SK-N-SH (cell line): ENCODE results near the gene CHD1. TPM values are rescaled to one million over a fixed set of nuclear protein-coding genes. Genes with fewer than 3 reads are reported as not detected.

Source experiments
- CTCF ChIA-PET: fragments of 300-600, 350-600 bp; formaldehyde crosslinking; extraction: SDS; loops from one replicate; lab custom pipeline; 2021; lab: Yijun Ruan, JAX
- POLR2A ChIA-PET: fragments of 350-600 bp; sonication (Branson Sonifier 250); formaldehyde crosslinking; extraction: SDS; loops from one replicate; lab custom pipeline; 2020; ENCODE audit warnings: antibody characterized with exemption, inconsistent platforms; lab: Yijun Ruan, JAX
- DNase-seq: peaks from one replicate; pipeline ENCODE4 v3.0.0; 2012
- H2AFZ ChIP-seq: fragments of 200-600 bp; sonication (generic); 2 replicates; pipeline ENCODE4 v1.8.1; 2016; ENCODE audit warnings: antibody characterized with exemption, mild to moderate bottlenecking, low read depth
- H3F3A ChIP-seq: fragments of 200-600 bp; sonication (generic); replicated peaks from 2 replicates; pipeline ENCODE3; 2016; ENCODE audit warnings: antibody characterized with exemption, mild to moderate bottlenecking; ENCODE audit not compliant: insufficient read depth
- H3K27ac ChIP-seq, 2 experiments: fragments of 200-500 bp in 1 of 2; fragments of 200-600 bp in 1 of 2; sonication (Bioruptor generic) in 1 of 2; sonication (generic), shearing (Covaris generic) in 1 of 2; 2 replicates each; pipeline versions ENCODE4 v1.5.1 to v1.6.1; 2014 to 2016; ENCODE audit warnings: low read depth in 2 of 2, inconsistent platforms in 1 of 2, low read length in 1 of 2, mild to moderate bottlenecking in 1 of 2, mixed read lengths in 1 of 2
- H3K27me3 ChIP-seq: fragments of 200-600 bp; sonication (generic), shearing (Covaris generic); 2 replicates; pipeline ENCODE4 v1.6.1; 2016; ENCODE audit warnings: mixed run types; ENCODE audit not compliant: insufficient read depth
- H3K36me3 ChIP-seq, 2 experiments: fragments of 200-500 bp in 1 of 2; fragments of 200-600 bp in 1 of 2; sonication (Bioruptor generic) in 1 of 2; sonication (generic) in 1 of 2; replicated peaks in 1 of 2; 2 replicates each; pipeline versions ENCODE3 to v1.5.1; 2014 to 2016; ENCODE audit warnings: low read length in 1 of 2, mild to moderate bottlenecking in 1 of 2; ENCODE audit not compliant: insufficient read depth in 2 of 2, control insufficient read depth in 1 of 2
- H3K4me1 ChIP-seq, 2 experiments: fragments of 200-500 bp in 1 of 2; fragments of 200-600 bp in 1 of 2; sonication (Bioruptor generic) in 1 of 2; sonication (generic), shearing (Covaris generic) in 1 of 2; 2 replicates each; pipeline versions ENCODE4 v1.5.1 to v1.6.1; 2014 to 2016; ENCODE audit warnings: low read depth in 1 of 2, low read length in 1 of 2, mixed run types in 1 of 2; ENCODE audit not compliant: insufficient read depth in 2 of 2, control insufficient read depth in 1 of 2
- H3K4me2 ChIP-seq: fragments of 200-600 bp; sonication (generic), shearing (Covaris generic); 2 replicates; pipeline ENCODE4 v1.6.1; 2017; ENCODE audit warnings: mixed run types
- H3K4me3 ChIP-seq, 2 experiments: fragments of 200-500 bp in 1 of 2; fragments of 200-600 bp in 1 of 2; sonication (Bioruptor generic) in 1 of 2; sonication (generic), shearing (Covaris generic) in 1 of 2; 2 replicates each; pipeline versions ENCODE4 v1.5.1 to v1.8.1; 2014 to 2016; ENCODE audit warnings: low read depth in 2 of 2, inconsistent platforms in 1 of 2, low read length in 1 of 2, mild to moderate bottlenecking in 1 of 2, mixed read lengths in 1 of 2, moderate library complexity in 1 of 2
- H3K79me2 ChIP-seq: fragments of 200-600 bp; sonication (generic); 2 replicates; pipeline ENCODE4 v1.8.1; 2017; ENCODE audit warnings: mild to moderate bottlenecking; ENCODE audit not compliant: insufficient read depth
- H3K9ac ChIP-seq: fragments of 200-600 bp; sonication (generic); 2 replicates; pipeline ENCODE4 v1.6.1; 2017; ENCODE audit warnings: mixed run types
- H3K9me2 ChIP-seq: fragments of 200-600 bp; sonication (generic); 2 replicates; pipeline ENCODE4 v1.6.1; 2017; ENCODE audit warnings: mixed run types
- H3K9me3 ChIP-seq: fragments of 200-600 bp; sonication (generic); 2 replicates; pipeline ENCODE4 v1.6.1; 2017; ENCODE audit warnings: mixed run types, mild to moderate bottlenecking, moderate library complexity
- H4K20me1 ChIP-seq: fragments of 200-600 bp; sonication (generic); 2 replicates; pipeline ENCODE4 v1.6.1; 2017; ENCODE audit warnings: mild to moderate bottlenecking, mixed run types; ENCODE audit not compliant: insufficient read depth
- EP300 ChIP-seq, 2 experiments: IDR thresholded peaks; 2 replicates each; pipeline versions ENCODE4 v1.4.0 to v1.6.1; 2012; ENCODE audit warnings: borderline replicate concordance in 1 of 2, low read depth in 1 of 2, low read length in 1 of 2
- FOXJ3 ChIP-seq: sonication (generic); formaldehyde crosslinking; IDR thresholded peaks from 2 replicates; pipeline ENCODE4 v1.5.1; 2020; ENCODE audit warnings: mild to moderate bottlenecking, missing genetic modification reagents
- GABPA ChIP-seq: IDR thresholded peaks from 2 replicates; pipeline ENCODE4 v1.4.0; 2012; ENCODE audit warnings: low read depth, mild to moderate bottlenecking
- MAX ChIP-seq: IDR thresholded peaks from 2 replicates; pipeline ENCODE4 v1.4.0; 2012; ENCODE audit warnings: low read depth
- MEF2A ChIP-seq: IDR thresholded peaks from 2 replicates; pipeline ENCODE4 v1.4.0; 2012; ENCODE audit warnings: low read depth, borderline replicate concordance
- MXI1 ChIP-seq: IDR thresholded peaks from 2 replicates; pipeline ENCODE4 v1.6.1; 2012; ENCODE audit warnings: mild to moderate bottlenecking, low read depth, low read length, improper control_type of control experiment
- NFIC ChIP-seq: IDR thresholded peaks from 2 replicates; pipeline ENCODE4 v1.4.0; 2012; ENCODE audit warnings: borderline replicate concordance
- NRF1 ChIP-seq: IDR thresholded peaks from 2 replicates; pipeline ENCODE4 v1.6.1; 2012; ENCODE audit warnings: low read depth, mild to moderate bottlenecking, low read length
- PBX3 ChIP-seq: IDR thresholded peaks from 2 replicates; pipeline ENCODE4; 2012
- POLR2AphosphoS5 ChIP-seq: IDR thresholded peaks from 2 replicates; pipeline ENCODE4 v1.6.1; 2012; ENCODE audit warnings: low read depth, low read length
- SIN3A ChIP-seq: IDR thresholded peaks from 2 replicates; pipeline ENCODE4 v1.6.1; 2012; ENCODE audit warnings: low read depth, mild to moderate bottlenecking, low read length, moderate library complexity, borderline replicate concordance
- TAF1 ChIP-seq: IDR thresholded peaks from 2 replicates; pipeline ENCODE4 v1.6.1; 2012; ENCODE audit warnings: low read depth, mild to moderate bottlenecking, low read length, moderate library complexity, borderline replicate concordance
- YY1 ChIP-seq: IDR thresholded peaks from 2 replicates; pipeline ENCODE4 v1.4.0; 2012; ENCODE audit warnings: low read depth, mild to moderate bottlenecking
- ZBTB33 ChIP-seq: IDR thresholded peaks from 2 replicates; pipeline ENCODE4 v1.4.0; 2012; ENCODE audit warnings: low read depth, borderline replicate concordance
- WGBS: methylation state at CpG from one replicate; pipeline ENCODE4 v1.1.6; 2017; ENCODE audit warnings: low lambda C conversion rate; 5-methylcytosine and 5-hydroxymethylcytosine counted together
- polyA plus RNA-seq, 3 experiments: library from polyadenylated mRNA; depleted of rRNA; stranded (reverse); fragments of >200 nt; gene quantifications; 2 replicates each; pipeline ENCODE4 v1.2.3, GENCODE V29; 2012
- TF ChIP-seq, protein P1 (sequence below): IDR thresholded peaks from 2 replicates; pipeline ENCODE4 v1.6.1; 2012; ENCODE audit warnings: mild to moderate bottlenecking, low read depth, low read length, moderate library complexity

The CHD1 gene
- polyA plus RNA-seq, 1 of the 3 experiments (the other 2 are of a cell fraction), result 12.4 TPM

GRCh38 chr5:98927989-98928872 is 576 bp downstream of the CHD1 start:
- TF ChIP-seq YY1 (no peak), TAF1 (no peak), FOXJ3 (CRISPR knock-in tag) (no peak), POLR2AphosphoS5 (no peak), SIN3A (0 out of 2 replicates have a peak, but pooled peaks have one; percentile 4), NFIC (no peak), NRF1 (no peak), MAX (peak; percentile 69; the same call in 1 of the 2 replicates), EP300 (IDR thresholded peaks at IDR 0.05; ENCODE audit: borderline replicate concordance in 1 of 2, low read depth in 1 of 2, low read length in 1 of 2) (peak in 1 of 2 experiments; percentile 20; a peak in 1 of 4 replicates), PBX3 (no peak), MEF2A (no peak), MXI1 (no peak; the same call in 1 of the 2 replicates), ZBTB33 (no peak), GABPA (no peak)
- TF ChIP-seq, protein P1, sequence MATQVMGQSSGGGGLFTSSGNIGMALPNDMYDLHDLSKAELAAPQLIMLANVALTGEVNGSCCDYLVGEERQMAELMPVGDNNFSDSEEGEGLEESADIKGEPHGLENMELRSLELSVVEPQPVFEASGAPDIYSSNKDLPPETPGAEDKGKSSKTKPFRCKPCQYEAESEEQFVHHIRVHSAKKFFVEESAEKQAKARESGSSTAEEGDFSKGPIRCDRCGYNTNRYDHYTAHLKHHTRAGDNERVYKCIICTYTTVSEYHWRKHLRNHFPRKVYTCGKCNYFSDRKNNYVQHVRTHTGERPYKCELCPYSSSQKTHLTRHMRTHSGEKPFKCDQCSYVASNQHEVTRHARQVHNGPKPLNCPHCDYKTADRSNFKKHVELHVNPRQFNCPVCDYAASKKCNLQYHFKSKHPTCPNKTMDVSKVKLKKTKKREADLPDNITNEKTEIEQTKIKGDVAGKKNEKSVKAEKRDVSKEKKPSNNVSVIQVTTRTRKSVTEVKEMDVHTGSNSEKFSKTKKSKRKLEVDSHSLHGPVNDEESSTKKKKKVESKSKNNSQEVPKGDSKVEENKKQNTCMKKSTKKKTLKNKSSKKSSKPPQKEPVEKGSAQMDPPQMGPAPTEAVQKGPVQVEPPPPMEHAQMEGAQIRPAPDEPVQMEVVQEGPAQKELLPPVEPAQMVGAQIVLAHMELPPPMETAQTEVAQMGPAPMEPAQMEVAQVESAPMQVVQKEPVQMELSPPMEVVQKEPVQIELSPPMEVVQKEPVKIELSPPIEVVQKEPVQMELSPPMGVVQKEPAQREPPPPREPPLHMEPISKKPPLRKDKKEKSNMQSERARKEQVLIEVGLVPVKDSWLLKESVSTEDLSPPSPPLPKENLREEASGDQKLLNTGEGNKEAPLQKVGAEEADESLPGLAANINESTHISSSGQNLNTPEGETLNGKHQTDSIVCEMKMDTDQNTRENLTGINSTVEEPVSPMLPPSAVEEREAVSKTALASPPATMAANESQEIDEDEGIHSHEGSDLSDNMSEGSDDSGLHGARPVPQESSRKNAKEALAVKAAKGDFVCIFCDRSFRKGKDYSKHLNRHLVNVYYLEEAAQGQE, result no peak
- Histone ChIP-seq H4K20me1 (peaks cover 35% of the 10 kb centered on the region; the same call in 1 of the 2 replicates), H3K79me2 (peaks cover 77% of the 10 kb centered on the region), H3K27me3 (no peaks in the 10 kb centered on the region), H3K9me2 (no peaks in the 10 kb centered on the region), H3K27ac (peak overlapping the region; percentile 93 to 100), H3K9me3 (no peaks in the 10 kb centered on the region), H3K4me2 (peak overlapping the region; percentile 92), H3F3A (peaks cover 18% of the 10 kb centered on the region), H3K9ac (peak overlapping the region; percentile 99), H2AFZ (no peak overlapping the region), H3K4me1 (peaks cover 7 to 12% of the 10 kb centered on the region in 2 experiments; a peak in 2 of 4 replicates), H3K36me3 (peaks cover 31 to 33% of the 10 kb centered on the region in 2 experiments), H3K4me3 (peak overlapping the region; percentile 96 to 98)
- ChIA-PET CTCF (interaction anchor here (1.2 to 2.3 kb wide), 4 partner anchors 11 to 157 kb away, joined by 3 to 5 read pairs (median 4); no protein-coding TSS in a partner anchor), POLR2A (interaction anchor here (1.1 kb wide), 1 partner anchor 11 kb away, joined by 3 read pairs; no protein-coding TSS in a partner anchor)
- peak; percentile 82 for DNase-seq
- WGBS, result 2% methylated on average over 15 of the region's 106 CpGs
